Ovary (tissue), 9 donors: ENCODE results near the gene MSANTD4. TPM values are rescaled to one million over a fixed set of nuclear protein-coding genes. Genes with fewer than 3 reads are reported as not detected.

Experiments used
- DNase-seq, 5 donors: peaks; one replicate each; pipeline ENCODE4 v3.0.0-alpha.2; 2019 to 2020
- H3K27ac ChIP-seq, 2 donors: fragments of 200-600 bp; one replicate each; pipeline versions ENCODE4 v1.5.1 to v1.8.0; 2019 to 2022
- H3K27me3 ChIP-seq: fragments of 200-600 bp; one replicate; pipeline ENCODE4 v1.8.0; 2022
- H3K36me3 ChIP-seq: fragments of 200-600 bp; sonication (generic); one replicate; pipeline ENCODE4 v1.5.1; 2019
- H3K4me1 ChIP-seq: one replicate; pipeline ENCODE4 v1.8.1; 2013; ENCODE audit warnings: mild to moderate bottlenecking, moderate library complexity; ENCODE audit not compliant: insufficient read depth
- H3K4me3 ChIP-seq: fragments of 200-600 bp; sonication (generic); one replicate; pipeline ENCODE4 v1.5.1; 2017
- H3K9me3 ChIP-seq, 2 donors: fragments of 200-600 bp in 1 of 2; sonication (generic) in 1 of 2; one replicate each; pipeline versions ENCODE4 v1.5.1 to v1.8.1; 2013 to 2019; ENCODE audit warnings: mild to moderate bottlenecking in 1 of 2, moderate library complexity in 1 of 2
- EP300 ChIP-seq: sonication (generic); formaldehyde crosslinking; IDR thresholded peaks from one replicate; pipeline ENCODE4 v1.6.1; 2017; ENCODE audit warnings: antibody characterized with exemption
- POLR2A ChIP-seq: fragments of 450-650 bp; IDR thresholded peaks from one replicate; pipeline ENCODE4 v1.6.1; 2017; ENCODE audit warnings: antibody characterized with exemption, mild to moderate bottlenecking, moderate library complexity
- WGBS, 3 donors: extraction: QIAGEN DNeasy Blood & Tissue Kit in 1 of 3; methylation state at CpG; one replicate each; pipeline versions ENCODE4 v1.1.5 to v1.1.7; 2013 to 2017; 5-methylcytosine and 5-hydroxymethylcytosine counted together
- intact Hi-C, 4 donors: fragments of 100-400 bp; cut with DNase I; formaldehyde crosslinking; loops; one replicate each; pipeline versions ENCODE4 v1.11.0 to v1.15.1; 2022 to 2023
- polyA plus RNA-seq, 2 donors: library from polyadenylated mRNA; stranded (reverse); fragments of 200-250 nt in 1 of 2; fragments of 350-450 nt in 1 of 2; fragmentation: Illumina TruSeq in 1 of 2; extraction: RNeasy Lipid Tissue Mini Kit (QIAGEN cat#74804) in 1 of 2; gene quantifications; one replicate each; pipeline ENCODE4 v1.2.3, GENCODE V29; 2013 to 2014
- small RNA-seq: library from RNA; depleted of rRNA; stranded (forward); fragments of <200 nt; gene quantifications from one replicate; pipeline ENCODE3, GENCODE V24; 2016
- total RNA-seq, 7 donors: library from RNA; depleted of rRNA in 2 of 7; stranded (reverse); fragments of >200 nt in 2 of 7; fragmentation: NEBNext Ultra II Directional in 3 of 7; extraction: Animal tissue kit (Norgen Biotek cat#: 25700) in 3 of 7; gene quantifications; one replicate each; pipeline versions ENCODE4 v1.1.0 to v1.2.4, GENCODE V29; 2016 to 2023
- TF ChIP-seq, protein P1 (sequence below), 3 donors: fragments of 450-650 bp in 2 of 3; fragments of 200-600 bp in 1 of 3; IDR thresholded peaks; one replicate each; pipeline versions ENCODE4 v1.5.1 to v1.8.0; 2016 to 2022; ENCODE audit warnings: antibody characterized with exemption in 3 of 3, mild to moderate bottlenecking in 1 of 3
- donor health status: DM: no; HTN: no; CAD: no; lungs with moderate emphysema.
- donor health status: DM: no; HTN: no; CAD: no.
- donor health status: Bipolar disorder and iron deficiency.
- donor health status: DM: yes; HTN: yes; CAD: no.
- donor health status: DM: no; HTN: no; CAD: no.
- donor health status: DM: yes; HTN: yes; CAD: no.

Gene MSANTD4
- total and polyA plus RNA-seq, 9 donors: 8.9 to 21.0 (median 16.7) TPM

DNA sequence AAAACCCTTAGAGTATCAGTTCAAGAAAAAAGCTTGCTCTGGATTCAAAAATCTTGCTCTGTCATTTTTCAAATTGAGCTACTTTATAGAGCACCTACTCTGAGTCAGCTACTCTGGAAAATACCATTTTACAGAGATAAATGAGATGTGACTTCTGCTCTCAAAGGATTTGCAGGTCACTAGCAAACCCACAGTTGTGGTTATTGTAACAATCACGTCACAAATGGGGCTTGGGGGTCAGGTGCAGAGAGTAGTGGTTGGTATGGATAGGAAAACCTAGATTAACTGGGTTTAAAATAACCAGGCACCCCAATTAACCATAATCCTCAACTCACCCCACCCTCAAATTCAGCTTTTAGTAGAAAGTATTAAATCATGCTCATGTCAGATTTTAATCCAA lies 52.3 kb downstream of the MSANTD4 start:
- TF ChIP-seq, protein P1, sequence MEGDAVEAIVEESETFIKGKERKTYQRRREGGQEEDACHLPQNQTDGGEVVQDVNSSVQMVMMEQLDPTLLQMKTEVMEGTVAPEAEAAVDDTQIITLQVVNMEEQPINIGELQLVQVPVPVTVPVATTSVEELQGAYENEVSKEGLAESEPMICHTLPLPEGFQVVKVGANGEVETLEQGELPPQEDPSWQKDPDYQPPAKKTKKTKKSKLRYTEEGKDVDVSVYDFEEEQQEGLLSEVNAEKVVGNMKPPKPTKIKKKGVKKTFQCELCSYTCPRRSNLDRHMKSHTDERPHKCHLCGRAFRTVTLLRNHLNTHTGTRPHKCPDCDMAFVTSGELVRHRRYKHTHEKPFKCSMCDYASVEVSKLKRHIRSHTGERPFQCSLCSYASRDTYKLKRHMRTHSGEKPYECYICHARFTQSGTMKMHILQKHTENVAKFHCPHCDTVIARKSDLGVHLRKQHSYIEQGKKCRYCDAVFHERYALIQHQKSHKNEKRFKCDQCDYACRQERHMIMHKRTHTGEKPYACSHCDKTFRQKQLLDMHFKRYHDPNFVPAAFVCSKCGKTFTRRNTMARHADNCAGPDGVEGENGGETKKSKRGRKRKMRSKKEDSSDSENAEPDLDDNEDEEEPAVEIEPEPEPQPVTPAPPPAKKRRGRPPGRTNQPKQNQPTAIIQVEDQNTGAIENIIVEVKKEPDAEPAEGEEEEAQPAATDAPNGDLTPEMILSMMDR (IDR thresholded peaks at IDR 0.05): no peak
- no peak for TF ChIP-seq EP300
- no peak for TF ChIP-seq POLR2A
- no peak for DNase-seq
- Histone ChIP-seq H3K4me3 (no peak overlapping the region), H3K4me1 (no peaks in the 10 kb centered on the region), H3K27me3 (no peaks in the 10 kb centered on the region), H3K27ac (no peak overlapping the region), H3K36me3 (no peaks in the 10 kb centered on the region), H3K9me3 (no peaks in the 10 kb centered on the region)
- WGBS, 3 donors: 71 to 88% (median 79%) methylated on average over 1 of the region's 1 CpG
- intact Hi-C loops: no loop called here

GRCh38 chr11:105968021-105968697 lies 53.9 kb downstream of the MSANTD4 start:
- no peaks in the 10 kb centered on the region for H3K36me3 ChIP-seq
- H3K4me1 ChIP-seq: no peaks in the 10 kb centered on the region
- intact Hi-C loops: no loop called here
- H3K27me3 ChIP-seq: no peaks in the 10 kb centered on the region
- no peak overlapping the region for H3K27ac ChIP-seq
- no peak overlapping the region for H3K4me3 ChIP-seq
- 90 to 95% (median 91%) methylated on average over 3 of the region's 3 CpGs for WGBS, 3 donors
- H3K9me3 ChIP-seq: no peaks in the 10 kb centered on the region
- DNase-seq: no peak
- TF ChIP-seq, protein P1 (IDR thresholded peaks at IDR 0.05): no peak
- TF ChIP-seq EP300 (no peak), POLR2A (no peak)

DNA sequence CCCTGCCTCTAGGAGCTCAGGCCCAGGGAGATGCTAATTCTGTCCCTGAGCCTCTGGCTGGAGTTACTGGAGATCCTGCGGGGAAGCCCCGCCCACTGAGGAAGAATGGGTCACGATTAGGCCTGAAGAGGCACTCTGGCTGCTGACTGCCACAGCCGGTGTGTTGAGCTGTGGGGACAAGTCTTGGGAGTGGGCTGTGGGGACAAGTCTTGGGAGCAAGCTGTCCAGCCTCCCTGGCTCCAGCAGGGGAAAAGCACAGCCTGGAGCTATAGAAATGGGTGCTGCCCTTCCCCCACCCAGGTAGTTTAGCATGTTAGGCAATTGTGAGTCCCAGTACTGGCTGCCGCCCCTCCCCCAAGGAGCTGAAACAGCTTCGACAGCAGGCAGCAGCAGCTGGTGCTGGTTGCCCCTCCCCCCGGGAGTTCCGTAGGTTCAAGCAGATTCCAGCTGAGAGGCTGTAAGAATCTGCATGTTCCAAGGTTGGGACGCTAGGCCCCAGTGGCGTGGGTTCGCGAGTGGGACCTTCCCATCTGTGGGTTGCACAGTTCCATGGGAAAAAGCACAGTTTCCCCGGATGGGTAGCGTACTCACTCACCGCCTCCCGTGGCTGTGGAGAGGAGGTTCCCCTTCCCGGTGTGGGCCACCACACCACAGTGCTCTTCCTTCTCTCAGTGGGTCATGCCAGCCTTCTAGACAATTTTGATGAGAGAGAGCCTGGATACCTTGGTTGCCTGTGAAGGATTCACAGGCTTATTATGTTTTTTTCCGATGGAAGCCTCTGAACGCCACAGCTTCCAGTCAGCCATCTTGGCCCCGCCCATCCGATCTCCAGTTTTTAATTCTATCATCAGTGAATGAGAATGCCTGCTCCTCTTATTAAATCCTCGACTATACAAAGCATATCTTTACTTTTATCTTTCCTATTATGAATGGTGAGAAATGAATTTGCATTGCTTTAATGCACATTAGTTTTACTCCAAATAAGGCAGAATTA lies 61.5 kb downstream of the MSANTD4 start:
- 85 to 88% (median 85%) methylated on average over 20 to 22 of the region's 22 CpGs for WGBS, 3 donors
- TF ChIP-seq, protein P1 (IDR thresholded peaks at IDR 0.05): no peak
- no peak for TF ChIP-seq EP300
- no peak for TF ChIP-seq POLR2A
- H3K27me3 ChIP-seq: no peaks in the 10 kb centered on the region
- H3K27ac ChIP-seq: no peak overlapping the region
- DNase-seq: no peak
- H3K36me3 ChIP-seq: no peaks in the 10 kb centered on the region
- no peaks in the 10 kb centered on the region for H3K9me3 ChIP-seq
- no peak overlapping the region for H3K4me3 ChIP-seq
- intact Hi-C loops: no loop called here
- no peaks in the 10 kb centered on the region for H3K4me1 ChIP-seq

Small RNA genes lying within 50 kb of the gene (small RNA-seq; reads per million reads assigned to genes)
- not detected for gene RNU6-277P

Other genes with a start within 250 kb of the MSANTD4 start
- gene KBTBD3, start 55.1 kb upstream of the MSANTD4 start, total RNA-seq: 10 to 100 TPM in 1 of 7 donors, 1 to 10 TPM in 6; 5.1 to 11.9 (median 8.3) TPM
- 1 to 10 TPM; 4.2 to 4.4 TPM for gene KBTBD3, start 55.1 kb upstream of the MSANTD4 start, polyA plus RNA-seq
- 10 to 100 TPM; 18.9 to 43.1 (median 28.5) TPM for gene AASDHPPT, start 55.4 kb upstream of the MSANTD4 start, total RNA-seq
- gene AASDHPPT, start 55.4 kb upstream of the MSANTD4 start, polyA plus RNA-seq: 10 to 100 TPM; 17.3 to 25.7 TPM